Heart left ventricle (tissue), 13 donors: ENCODE results near the gene PCBD2.

Source experiments
- CTCF ChIP-seq, 12 donors: fragments of 200-600 bp; sonication (generic) in 4 of 12; IDR thresholded peaks; one replicate each; pipeline versions ENCODE4 v1.5.0 to v1.8.0; 2018 to 2022; ENCODE audit warnings: antibody characterized with exemption in 12 of 12, mild to moderate bottlenecking in 5 of 12
- POLR2A ChIP-seq, 2 donors: fragments of 450-650 bp; IDR thresholded peaks; one replicate each; pipeline ENCODE4 v1.6.1; 2017; ENCODE audit warnings: antibody characterized with exemption in 2 of 2, mild to moderate bottlenecking in 2 of 2, moderate library complexity in 2 of 2
- donor health status: ischemic (EF 13 %, LVEDD 7.1; RV severe dilation, severe dysfunction).
- donor health status: DM: no; HTN: yes; CAD: no.
- donor health status: DM: no; HTN: no; CAD: no.
- donor health status: ischemic (EF 25% LVEDD 6.9; RV normal size, moderate dysfunction).
- donor health status: ischemic (EF 25% LVEDD 5.7; RV mildly dilated, moderate dysfunction).
- donor health status: ischemic (EF 35%, LVEDD 5.7; RV mildly dilated, moderate dysfunction).
- donor health status: nonischemic (EF 11% LVEDD 7.7; RV severe dilation, severe dysfunction).
- donor health status: DM: yes; HTN: yes; CAD: no.
- donor health status: PGD.
- donor health status: ischemic (EF 29% LVEDD 5.4; RV normal size, mild dysfunction).
- donor health status: nonischemic (EF 23%, LVEDD 6.1; RV moderate dilation, normal function).

GRCh38 chr5:134944630-134945029 is 39.7 kb downstream of the PCBD2 start:
- no peak for TF ChIP-seq CTCF (IDR thresholded peaks at IDR 0.05)
- no peak for TF ChIP-seq POLR2A (IDR thresholded peaks at IDR 0.05)
